GM23248 (cell line): ENCODE results near the gene TSPAN13.

Experiments used
- EZH2 ChIP-seq: fragments of 200-600 bp; sonication (generic); IDR thresholded peaks from 2 replicates; pipeline ENCODE4 v1.6.1; 2018; ENCODE audit warnings: antibody characterized with exemption, mild to moderate bottlenecking; ENCODE audit not compliant: insufficient read depth, poor library complexity, severe bottlenecking
- EZH2phosphoT487 ChIP-seq: fragments of 200-600 bp; sonication (generic); IDR thresholded peaks from 2 replicates; pipeline ENCODE4 v1.6.1; 2018; ENCODE audit warnings: antibody characterized with exemption, moderate library complexity, mild to moderate bottlenecking, low read depth; ENCODE audit not compliant: insufficient read depth

GRCh38 chr7:16726189-16726588, 27.4 kb upstream of the TSPAN13 start:
- TF ChIP-seq EZH2phosphoT487 (no peak), EZH2 (no peak)
